Activated CD4-positive, alpha-beta T cell treated with anti-CD3 and anti-CD28 coated beads, Interleukin-2, amount 50 U/mL, for 4 hours (primary cell): ENCODE data around the gene DCLK2.

Source experiments
- DNase-seq, 2 experiments: peaks; one replicate each; pipeline ENCODE4 v3.0.0-alpha.2; 2020

Gene DCLK2

GRCh38 chr4:150247184-150247583, 168.9 kb downstream of the DCLK2 start:
- no peak for DNase-seq

- no peak for DNase-seq
These were observed 169.9 kb downstream of the DCLK2 start for GRCh38 chr4:150248181-150248580.

- no peak for DNase-seq
These were observed 172.2 kb downstream of the DCLK2 start for GRCh38 chr4:150250293-150250997.

GRCh38 chr4:150250998-150251651, 172.9 kb downstream of the DCLK2 start:
- DNase-seq, result no peak

DNA sequence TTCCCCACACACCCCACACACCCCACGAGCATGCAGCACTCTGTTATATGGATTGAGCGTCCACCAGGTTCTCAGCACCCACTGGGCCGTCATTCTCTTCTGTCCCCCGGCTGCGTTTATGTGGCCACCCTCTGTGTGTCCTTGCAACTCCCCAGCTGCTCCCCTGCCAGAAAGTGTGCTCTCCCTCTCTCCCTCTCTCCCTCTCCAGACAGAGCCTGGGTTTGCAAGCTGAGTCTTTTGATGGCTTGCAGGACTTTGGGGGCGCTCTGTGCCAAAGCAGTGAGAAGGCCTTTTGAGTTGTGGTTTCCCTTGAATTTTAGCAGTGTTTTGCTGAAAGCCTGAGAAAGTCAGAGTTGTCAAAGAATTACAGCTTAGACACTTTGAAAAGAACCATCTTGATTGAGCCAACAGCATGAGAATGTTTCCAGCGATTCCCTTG, 173.5 kb downstream of the DCLK2 start:
- DNase-seq, result no peak

GRCh38 chr4:150252306-150252705, 174.1 kb downstream of the DCLK2 start:
- no peak for DNase-seq

GRCh38 chr4:150252741-150253140, 174.5 kb downstream of the DCLK2 start:
- no peak for DNase-seq

- DNase-seq, result no peak
These were observed 175.2 kb downstream of the DCLK2 start for GRCh38 chr4:150253416-150253815.

GRCh38 chr4:150253965-150254630, 175.9 kb downstream of the DCLK2 start:
- DNase-seq, result no peak

GRCh38 chr4:150255610-150256224, 177.5 kb downstream of the DCLK2 start:
- DNase-seq, result no peak

- DNase-seq, result no peak
These were observed 178.0 kb downstream of the DCLK2 start for GRCh38 chr4:150256225-150256620.

- DNase-seq, result no peak
These were observed 178.8 kb downstream of the DCLK2 start for GRCh38 chr4:150256841-150257730.

- DNase-seq, result no peak
These were observed 180.3 kb downstream of the DCLK2 start for GRCh38 chr4:150258569-150258968.

GRCh38 chr4:150259861-150260567, 181.8 kb downstream of the DCLK2 start:
- DNase-seq, result no peak

DNA sequence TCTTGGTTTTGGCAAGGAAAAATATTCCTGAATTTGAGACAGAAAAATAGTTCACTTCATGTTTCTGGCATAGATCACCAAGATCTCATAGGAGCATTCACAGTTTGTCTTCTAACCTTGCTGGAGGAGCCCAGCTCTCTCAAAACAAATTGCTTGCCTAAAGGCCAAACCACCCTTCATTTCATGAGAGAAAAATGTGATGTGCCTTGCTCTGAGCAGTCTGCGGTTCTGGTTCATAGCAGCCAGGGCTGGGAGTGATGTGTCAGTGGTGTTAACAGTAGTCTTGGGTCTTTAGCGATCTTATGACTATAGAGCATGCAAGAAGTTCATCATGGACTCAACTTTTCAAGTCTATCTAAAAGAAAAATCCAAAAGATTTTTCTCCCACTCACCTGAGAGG, 183.3 kb downstream of the DCLK2 start:
- no peak for DNase-seq

DNA sequence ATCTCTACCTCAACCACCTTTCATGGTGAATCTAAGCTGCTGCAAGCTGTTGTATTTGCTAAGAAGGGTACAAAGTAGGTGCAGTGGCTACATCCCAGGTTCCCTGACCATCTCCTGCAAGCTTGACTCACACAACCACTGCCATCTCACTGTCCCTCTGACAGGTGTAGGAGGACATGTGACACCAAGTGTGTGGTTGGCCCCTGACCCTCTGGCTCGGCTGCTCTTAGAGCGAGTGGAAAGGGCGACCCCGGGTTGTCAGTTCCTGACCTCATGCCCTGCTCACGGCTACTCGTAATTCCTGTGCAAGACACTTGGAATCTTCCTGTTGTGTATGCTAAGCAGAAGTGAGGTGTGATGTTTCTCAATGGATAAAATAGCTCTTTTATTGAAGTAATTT, 184.4 kb downstream of the DCLK2 start:
- DNase-seq, result no peak

GRCh38 chr4:150264595-150265161, 186.4 kb downstream of the DCLK2 start:
- no peak for DNase-seq

GRCh38 chr4:150265806-150266205, 187.6 kb downstream of the DCLK2 start:
- DNase-seq, result no peak

GRCh38 chr4:150268444-150268843, 190.2 kb downstream of the DCLK2 start:
- DNase-seq, result no peak

GRCh38 chr4:150278206-150278605, 200.0 kb downstream of the DCLK2 start:
- DNase-seq, result no peak

DNA sequence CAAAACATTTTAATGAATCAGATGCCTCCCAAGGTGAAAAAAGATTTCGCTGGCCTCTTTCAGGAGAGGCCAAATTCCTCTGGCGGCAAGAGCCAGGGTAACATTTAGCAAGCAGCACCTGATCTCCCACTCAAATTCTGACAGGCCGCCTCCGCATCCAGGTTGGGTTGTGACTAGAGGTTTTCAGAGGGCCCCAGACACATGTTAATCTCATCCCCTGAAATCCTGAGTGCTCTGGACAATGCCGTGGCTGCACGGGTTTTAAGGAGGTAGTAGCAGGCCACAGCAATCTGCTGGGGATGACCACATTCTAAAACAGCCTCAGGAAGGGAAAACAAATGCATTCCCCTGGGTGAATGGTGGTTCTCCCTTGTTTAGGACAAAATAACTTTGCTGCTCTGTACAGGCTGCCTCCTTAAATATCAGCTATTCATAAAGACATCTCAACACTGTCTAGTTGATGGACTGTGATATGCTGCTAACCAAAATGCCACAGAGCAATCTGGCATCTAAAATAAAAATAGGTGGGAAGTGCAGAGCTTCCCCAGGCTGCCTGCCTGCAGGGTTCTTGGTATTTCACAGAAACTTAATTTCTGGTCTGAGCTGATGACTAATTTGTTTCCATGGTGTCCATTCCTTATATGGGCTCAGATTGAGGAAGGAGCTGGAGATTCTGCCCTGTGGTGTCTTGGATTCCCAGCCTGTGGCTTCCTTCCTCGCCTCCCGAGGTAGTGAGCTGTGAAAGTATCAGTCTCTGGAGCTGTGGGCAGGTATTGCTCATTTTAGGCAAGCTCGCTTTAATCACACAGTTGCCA, 202.0 kb downstream of the DCLK2 start:
- DNase-seq, result no peak
